Panc1 (cell line): ENCODE results near the gene CDH12. TPM values are rescaled to one million over a fixed set of nuclear protein-coding genes. Genes with fewer than 3 reads are reported as not detected.

ENCODE experiments used
- ATAC-seq: fragments of 200-7000 bp; cut with Tn5 transposase; 2 replicates; pipeline ENCODE4 v1.9.1; 2020; ENCODE audit warnings: mild to moderate bottlenecking, moderate library complexity
- BruUV-seq: library from RNA; stranded (reverse); fragments of 400-500 nt; replicated peaks from 2 replicates; lab custom pipeline; 2021; lab: Mats Ljungman, UMichigan
- CTCF ChIA-PET: fragments of 300-600 bp; sonication (Branson Sonifier 250); formaldehyde crosslinking; loops from one replicate; lab custom pipeline; 2022; ENCODE audit warnings: antibody characterized with exemption; lab: Charles Lee
- POLR2A ChIA-PET: fragments of 300-600 bp; sonication (Branson Sonifier 250); formaldehyde crosslinking; loops from one replicate; lab custom pipeline; 2022; ENCODE audit warnings: antibody characterized with exemption; lab: Charles Lee
- DNase-seq: peaks from one replicate; pipeline ENCODE4 v3.0.0-alpha.2; 2010; ENCODE audit warnings: low read depth, low spot score
- H3K27ac ChIP-seq: 2 replicates; pipeline ENCODE4 v1.5.1; 2011; ENCODE audit warnings: mild to moderate bottlenecking, low read length, inconsistent platforms
- H3K27me3 ChIP-seq: fragments of 200-500 bp; sonication (Bioruptor generic); 2 replicates; pipeline ENCODE4 v1.6.0; 2014; ENCODE audit warnings: low read length, inconsistent platforms; ENCODE audit not compliant: control insufficient read depth, insufficient read depth
- H3K36me3 ChIP-seq: fragments of 200-500 bp; sonication (Bioruptor generic); 2 replicates; pipeline ENCODE4 v1.5.1; 2014; ENCODE audit warnings: inconsistent platforms, mild to moderate bottlenecking, low read length, moderate library complexity; ENCODE audit not compliant: control insufficient read depth, insufficient read depth
- H3K4me1 ChIP-seq: 2 replicates; pipeline ENCODE4 v1.5.1; 2011; ENCODE audit warnings: inconsistent platforms, mild to moderate bottlenecking, low read length, moderate library complexity; ENCODE audit not compliant: control insufficient read depth, insufficient read depth
- H3K4me3 ChIP-seq, 2 experiments: 2 replicates each; pipeline ENCODE4 v1.5.1; 2011 to 2012; ENCODE audit warnings: low read depth in 2 of 2, low read length in 2 of 2, mild to moderate bottlenecking in 2 of 2, inconsistent platforms in 1 of 2, moderate library complexity in 1 of 2
- H3K9me3 ChIP-seq: fragments of 200-500 bp; sonication (Bioruptor generic); 2 replicates; pipeline ENCODE4 v1.5.1; 2014; ENCODE audit warnings: low read depth, mild to moderate bottlenecking, inconsistent platforms, low read length, moderate library complexity; ENCODE audit not compliant: control insufficient read depth, insufficient read depth
- POLR2AphosphoS5 ChIP-seq: IDR thresholded peaks from 2 replicates; pipeline ENCODE4 v1.6.1; 2012; ENCODE audit warnings: mild to moderate bottlenecking, low read depth, low read length, moderate library complexity
- SIN3A ChIP-seq: IDR thresholded peaks from 2 replicates; pipeline ENCODE4 v1.6.1; 2012; ENCODE audit warnings: low read depth, mild to moderate bottlenecking, low read length, moderate library complexity, borderline replicate concordance; ENCODE audit not compliant: insufficient read depth
- TCF7L2 ChIP-seq: IDR thresholded peaks from 2 replicates; pipeline ENCODE4 v1.6.1; 2011; ENCODE audit warnings: mild to moderate bottlenecking, low read depth, low read length, inconsistent platforms
- in situ Hi-C: cut with HindIII; loops from 2 replicates; pipeline ENCODE4 v1.10.0; 2016; ENCODE audit warnings: low sequenced_read_pairs, low pct_unique_long_range_greater_than_20kb
- intact Hi-C: fragments of 100-400 bp; cut with micrococcal nuclease; formaldehyde crosslinking; loops from one replicate; pipeline ENCODE4 v1.10.0; 2022; ENCODE audit not compliant: unreplicated experiment
- total RNA-seq: library from RNA; stranded (reverse); gene quantifications from one replicate; pipeline ENCODE4 v1.2.1, GENCODE V29; 2021; ENCODE audit not compliant: unreplicated experiment
- TF ChIP-seq, protein P1 (sequence below): fragments of 450-650 bp; IDR thresholded peaks from 2 replicates; pipeline ENCODE4 v1.5.1; 2017; ENCODE audit warnings: mild to moderate bottlenecking
- TF ChIP-seq, protein P2 (sequence below), 2 experiments: IDR thresholded peaks; 2 replicates each; pipeline ENCODE4 v1.6.1; 2011 to 2012; ENCODE audit warnings: low read depth in 2 of 2, control low read depth in 1 of 2, low read length in 1 of 2, mild to moderate bottlenecking in 1 of 2, moderate library complexity in 1 of 2; ENCODE audit not compliant: insufficient read depth in 1 of 2

The CDH12 gene
- total RNA-seq, 1 experiment from 2014 or later = not detected

- TF ChIP-seq SIN3A (no peak), POLR2AphosphoS5 (no peak), TCF7L2 (no peak)
- TF ChIP-seq, protein P1, sequence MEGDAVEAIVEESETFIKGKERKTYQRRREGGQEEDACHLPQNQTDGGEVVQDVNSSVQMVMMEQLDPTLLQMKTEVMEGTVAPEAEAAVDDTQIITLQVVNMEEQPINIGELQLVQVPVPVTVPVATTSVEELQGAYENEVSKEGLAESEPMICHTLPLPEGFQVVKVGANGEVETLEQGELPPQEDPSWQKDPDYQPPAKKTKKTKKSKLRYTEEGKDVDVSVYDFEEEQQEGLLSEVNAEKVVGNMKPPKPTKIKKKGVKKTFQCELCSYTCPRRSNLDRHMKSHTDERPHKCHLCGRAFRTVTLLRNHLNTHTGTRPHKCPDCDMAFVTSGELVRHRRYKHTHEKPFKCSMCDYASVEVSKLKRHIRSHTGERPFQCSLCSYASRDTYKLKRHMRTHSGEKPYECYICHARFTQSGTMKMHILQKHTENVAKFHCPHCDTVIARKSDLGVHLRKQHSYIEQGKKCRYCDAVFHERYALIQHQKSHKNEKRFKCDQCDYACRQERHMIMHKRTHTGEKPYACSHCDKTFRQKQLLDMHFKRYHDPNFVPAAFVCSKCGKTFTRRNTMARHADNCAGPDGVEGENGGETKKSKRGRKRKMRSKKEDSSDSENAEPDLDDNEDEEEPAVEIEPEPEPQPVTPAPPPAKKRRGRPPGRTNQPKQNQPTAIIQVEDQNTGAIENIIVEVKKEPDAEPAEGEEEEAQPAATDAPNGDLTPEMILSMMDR = no peak
- TF ChIP-seq, protein P2, sequence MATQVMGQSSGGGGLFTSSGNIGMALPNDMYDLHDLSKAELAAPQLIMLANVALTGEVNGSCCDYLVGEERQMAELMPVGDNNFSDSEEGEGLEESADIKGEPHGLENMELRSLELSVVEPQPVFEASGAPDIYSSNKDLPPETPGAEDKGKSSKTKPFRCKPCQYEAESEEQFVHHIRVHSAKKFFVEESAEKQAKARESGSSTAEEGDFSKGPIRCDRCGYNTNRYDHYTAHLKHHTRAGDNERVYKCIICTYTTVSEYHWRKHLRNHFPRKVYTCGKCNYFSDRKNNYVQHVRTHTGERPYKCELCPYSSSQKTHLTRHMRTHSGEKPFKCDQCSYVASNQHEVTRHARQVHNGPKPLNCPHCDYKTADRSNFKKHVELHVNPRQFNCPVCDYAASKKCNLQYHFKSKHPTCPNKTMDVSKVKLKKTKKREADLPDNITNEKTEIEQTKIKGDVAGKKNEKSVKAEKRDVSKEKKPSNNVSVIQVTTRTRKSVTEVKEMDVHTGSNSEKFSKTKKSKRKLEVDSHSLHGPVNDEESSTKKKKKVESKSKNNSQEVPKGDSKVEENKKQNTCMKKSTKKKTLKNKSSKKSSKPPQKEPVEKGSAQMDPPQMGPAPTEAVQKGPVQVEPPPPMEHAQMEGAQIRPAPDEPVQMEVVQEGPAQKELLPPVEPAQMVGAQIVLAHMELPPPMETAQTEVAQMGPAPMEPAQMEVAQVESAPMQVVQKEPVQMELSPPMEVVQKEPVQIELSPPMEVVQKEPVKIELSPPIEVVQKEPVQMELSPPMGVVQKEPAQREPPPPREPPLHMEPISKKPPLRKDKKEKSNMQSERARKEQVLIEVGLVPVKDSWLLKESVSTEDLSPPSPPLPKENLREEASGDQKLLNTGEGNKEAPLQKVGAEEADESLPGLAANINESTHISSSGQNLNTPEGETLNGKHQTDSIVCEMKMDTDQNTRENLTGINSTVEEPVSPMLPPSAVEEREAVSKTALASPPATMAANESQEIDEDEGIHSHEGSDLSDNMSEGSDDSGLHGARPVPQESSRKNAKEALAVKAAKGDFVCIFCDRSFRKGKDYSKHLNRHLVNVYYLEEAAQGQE (IDR thresholded peaks at IDR 0.05; ENCODE audit: insufficient read depth in 1 of 2, low read depth in 2 of 2, low read length in 1 of 2) = no peak
- intact Hi-C loops (no loop called here), in situ Hi-C loops (no loop called here)
- no peaks in the 10 kb centered on the region for H3K4me1 ChIP-seq
- H3K27ac ChIP-seq = no peak overlapping the region
- no peaks in the 10 kb centered on the region for H3K9me3 ChIP-seq
- no peak overlapping the region for H3K4me3 ChIP-seq
- ATAC-seq (no peak), DNase-seq (no peak)
- no TSS peak for BruUV-seq
- CTCF ChIA-PET = no interaction called here
- POLR2A ChIA-PET = no interaction called here
- H3K36me3 ChIP-seq = no peaks in the 10 kb centered on the region
- H3K27me3 ChIP-seq = no peaks in the 10 kb centered on the region
Observed at GRCh38 chr5:21709770-21710169, 1143.4 kb downstream of the CDH12 start.

DNA sequence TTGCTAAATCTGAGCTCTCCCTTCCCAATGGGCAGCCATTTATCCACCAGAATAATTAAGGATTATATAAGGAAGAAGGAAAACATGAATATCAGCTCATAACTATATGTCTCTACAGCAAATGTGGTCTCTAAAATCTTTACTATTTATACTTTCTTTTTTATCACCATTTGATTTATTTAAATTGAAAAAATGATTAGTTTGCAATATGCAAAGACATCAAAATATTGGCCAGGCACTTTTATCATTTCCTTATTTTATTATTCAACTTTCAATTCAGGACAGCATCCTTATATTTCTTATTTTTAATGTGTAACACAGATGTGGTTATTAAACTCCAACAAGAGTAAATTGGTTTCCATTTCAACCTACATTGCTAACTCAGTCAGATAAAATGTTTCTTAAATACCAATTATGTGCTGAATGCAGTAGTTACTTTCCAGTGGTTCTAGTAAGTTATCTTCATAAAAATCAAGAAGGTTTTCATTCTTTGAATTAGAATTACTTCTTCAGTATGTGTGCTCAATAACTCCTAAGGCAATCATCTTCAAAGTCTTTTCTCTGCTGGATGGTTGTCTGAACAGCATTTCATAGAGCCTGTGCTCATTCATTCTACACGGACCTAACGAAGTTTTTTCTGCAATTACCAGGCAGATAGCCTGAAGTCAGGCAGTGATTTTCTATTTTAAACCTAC is 1148.0 kb downstream of the CDH12 start:
- no peaks in the 10 kb centered on the region for H3K36me3 ChIP-seq
- no peak overlapping the region for H3K27ac ChIP-seq
- TF ChIP-seq, protein P1 = no peak
- TF ChIP-seq SIN3A (no peak), POLR2AphosphoS5 (no peak), TCF7L2 (no peak)
- TF ChIP-seq, protein P2 (IDR thresholded peaks at IDR 0.05; ENCODE audit: insufficient read depth in 1 of 2, low read depth in 2 of 2, low read length in 1 of 2) = no peak
- intact Hi-C loops = no loop called here
- ATAC-seq (no peak), DNase-seq (no peak)
- H3K4me1 ChIP-seq = no peaks in the 10 kb centered on the region; the same call in 1 of the 2 replicates
- H3K27me3 ChIP-seq = no peaks in the 10 kb centered on the region
- no peak overlapping the region for H3K4me3 ChIP-seq
- no TSS peak for BruUV-seq
- no peaks in the 10 kb centered on the region for H3K9me3 ChIP-seq
- in situ Hi-C loops = no loop called here
- ChIA-PET POLR2A (no interaction called here), CTCF (no interaction called here)
